GM20431 (cell line): ENCODE results near the gene USO1.
"Not testable (repeated sequence)": the region's sequence is repeated elsewhere in the genome, so short reads cannot be mapped to it uniquely, and the experiment has no call there.

Experiments used
- in situ Hi-C: fragments of 300-500 bp; cut with MseI, MboI; formaldehyde crosslinking; loops from one replicate; pipeline ENCODE4 v1.15.0; 2020; ENCODE audit warnings: low sequenced_read_pairs; ENCODE audit not compliant: unreplicated experiment

The USO1 gene

GRCh38 chr4:75745721-75746199 is 21.4 kb downstream of the USO1 start:
- in situ Hi-C loops, result no loop called here

- in situ Hi-C loops, result no loop called here
Measured at GRCh38 chr4:75752637-75753036, 28.3 kb downstream of the USO1 start.

- in situ Hi-C loops, result no loop called here
Measured at GRCh38 chr4:75769036-75769435, 44.7 kb downstream of the USO1 start.

GRCh38 chr4:75771607-75772006 is 47.2 kb downstream of the USO1 start:
- in situ Hi-C loops, result no loop called here

GRCh38 chr4:75777589-75777988 is 53.2 kb downstream of the USO1 start:
- in situ Hi-C loops, result no loop called here

- in situ Hi-C loops, result no loop called here
Measured at GRCh38 chr4:75779105-75779757, 54.9 kb downstream of the USO1 start.

- in situ Hi-C loops, result no loop called here
Measured at GRCh38 chr4:75781305-75781704, 56.9 kb downstream of the USO1 start.

GRCh38 chr4:75786526-75786925 is 62.1 kb downstream of the USO1 start:
- in situ Hi-C loops, result no loop called here

- in situ Hi-C loops, result no loop called here
Measured at GRCh38 chr4:75786938-75787337, 62.6 kb downstream of the USO1 start.

- in situ Hi-C loops, result no loop called here
Measured at GRCh38 chr4:75790024-75790423, 65.6 kb downstream of the USO1 start.

- in situ Hi-C loops, result no loop called here
Measured at GRCh38 chr4:75800972-75801371, 76.6 kb downstream of the USO1 start.

- in situ Hi-C loops, result not testable (repeated sequence)
Measured at GRCh38 chr4:75806035-75806434, 81.7 kb downstream of the USO1 start.

GRCh38 chr4:75817901-75818300 is 93.5 kb downstream of the USO1 start:
- in situ Hi-C loops, result no loop called here

GRCh38 chr4:75819121-75819520 is 94.7 kb downstream of the USO1 start:
- in situ Hi-C loops, result no loop called here

- in situ Hi-C loops, result no loop called here
Measured at GRCh38 chr4:75820197-75820596, 95.8 kb downstream of the USO1 start.

- in situ Hi-C loops, result no loop called here
Measured at GRCh38 chr4:75820676-75821075, 96.3 kb downstream of the USO1 start.

- in situ Hi-C loops, result no loop called here
Measured at GRCh38 chr4:75821216-75821615, 96.8 kb downstream of the USO1 start.

- in situ Hi-C loops, result no loop called here
Measured at GRCh38 chr4:75821966-75822365, 97.6 kb downstream of the USO1 start.

GRCh38 chr4:75822416-75822815 is 98.0 kb downstream of the USO1 start:
- in situ Hi-C loops, result no loop called here

- in situ Hi-C loops, result no loop called here
Measured at GRCh38 chr4:75823812-75824211, 99.4 kb downstream of the USO1 start.

- in situ Hi-C loops, result no loop called here
Measured at GRCh38 chr4:75830906-75831305, 106.5 kb downstream of the USO1 start.

GRCh38 chr4:75831856-75832405 is 107.6 kb downstream of the USO1 start:
- in situ Hi-C loops, result no loop called here
